GM12878 (cell line): ENCODE data around the gene SEPTIN10. TPM values are rescaled to one million over a fixed set of nuclear protein-coding genes. Genes with fewer than 3 reads are reported as not detected.

Source experiments
- BCLAF1 ChIP-seq: fragments of 450-650 bp; IDR thresholded peaks from 2 replicates; pipeline ENCODE4 v1.6.1; 2017; ENCODE audit warnings: antibody characterized with exemption, mild to moderate bottlenecking, moderate library complexity
- CTCF ChIP-seq, 3 experiments: IDR thresholded peaks in 2 of 3; conservative IDR thresholded peaks in 1 of 3; 2 replicates each; pipeline ENCODE4 v1.5.1; 2011; ENCODE audit warnings: low read depth in 3 of 3, low read length in 3 of 3, mild to moderate bottlenecking in 3 of 3, control low read depth in 2 of 3, moderate library complexity in 2 of 3, inconsistent platforms in 1 of 3, mixed read lengths in 1 of 3; ENCODE audit not compliant: control insufficient read depth in 2 of 3, insufficient read depth in 1 of 3; ENCODE audit errors: extremely low read depth in 1 of 3
- HSF1 ChIP-seq: fragments of 150-350 bp; IDR thresholded peaks from 2 replicates; pipeline ENCODE4 v1.6.1; 2014; ENCODE audit warnings: mild to moderate bottlenecking, low read depth, low read length
- KLF5 ChIP-seq: fragments of 450-650 bp; IDR thresholded peaks from 2 replicates; pipeline ENCODE4 v1.6.1; 2014; ENCODE audit warnings: mild to moderate bottlenecking; ENCODE audit not compliant: partially characterized antibody
- RAD21 ChIP-seq: IDR thresholded peaks from 2 replicates; pipeline ENCODE4 v1.6.1; 2011; ENCODE audit warnings: mild to moderate bottlenecking, low read depth, low read length, moderate library complexity; ENCODE audit not compliant: insufficient read depth
- RB1 ChIP-seq: fragments of 450-650 bp; formaldehyde crosslinking; IDR thresholded peaks from 2 replicates; pipeline ENCODE4 v1.6.1; 2017; ENCODE audit warnings: mild to moderate bottlenecking, borderline replicate concordance
- SKIL ChIP-seq: fragments of 450-650 bp; IDR thresholded peaks from 2 replicates; pipeline ENCODE4 v1.6.1; 2017; ENCODE audit warnings: mild to moderate bottlenecking, low read depth, inconsistent platforms; ENCODE audit not compliant: poor library complexity, severe bottlenecking
- SMAD1 ChIP-seq: fragments of 450-650 bp; IDR thresholded peaks from 2 replicates; pipeline ENCODE4 v1.6.1; 2018; ENCODE audit warnings: mild to moderate bottlenecking, low read depth; ENCODE audit not compliant: partially characterized antibody
- SMARCA5 ChIP-seq: fragments of 450-650 bp; IDR thresholded peaks from 2 replicates; pipeline ENCODE4 v1.6.1; 2017; ENCODE audit warnings: mild to moderate bottlenecking
- SMC3 ChIP-seq: IDR thresholded peaks from 2 replicates; pipeline ENCODE4 v1.6.1; 2011; ENCODE audit warnings: low read length, improper control_type of control experiment, borderline replicate concordance
- TCF7 ChIP-seq: IDR thresholded peaks from 2 replicates; pipeline ENCODE4 v1.6.1; 2014; ENCODE audit warnings: antibody characterized with exemption, borderline replicate concordance
- YY1 ChIP-seq: IDR thresholded peaks from 2 replicates; pipeline ENCODE4 v1.6.1; 2011; ENCODE audit warnings: low read depth, mild to moderate bottlenecking, low read length
- ZNF207 ChIP-seq: fragments of 450-650 bp; IDR thresholded peaks from 2 replicates; pipeline ENCODE4 v1.6.1; 2014; ENCODE audit warnings: antibody characterized with exemption, mild to moderate bottlenecking, borderline replicate concordance
- polyA plus RNA-seq, 11 experiments: library from polyadenylated mRNA; depleted of rRNA in 4 of 11; unstranded in 6 of 11; stranded (reverse) in 5 of 11; fragments of >200 nt; fragmentation: Nextera tagmentation in 4 of 11; fragmentation: Illumina TruSeq in 1 of 11; extraction: Ambion mirVana in 4 of 11; extraction: Trizol in 1 of 11; gene quantifications; 1 replicate in 1 of 11; 2 replicates in 10 of 11; pipeline versions ENCODE4 v1.2.1 to v1.2.3, GENCODE V29; 2011 to 2016; ENCODE audit warnings: inconsistent platforms in 2 of 11, missing spikeins in 2 of 11, low read depth in 1 of 11
- total RNA-seq, 4 experiments: library from RNA; depleted of rRNA in 3 of 4; stranded (reverse); fragments of >200 nt in 3 of 4; fragmentation: Illumina TruSeq in 1 of 4; extraction: Trizol in 1 of 4; gene quantifications; 2 replicates each; pipeline versions ENCODE4 v1.2.1 to v1.2.3, GENCODE V29; 2013 to 2021

Gene SEPTIN10
- total and polyA plus RNA-seq, 10 of the 15 experiments (the other 5 are each of a cell fraction or from before 2014, with no cell fraction given), result 20.2 to 132 (median 62.7) TPM

- TF ChIP-seq CTCF (IDR thresholded peaks at IDR 0.05 in 2 of 3, conservative IDR thresholded peaks at IDR 0.05 in 1 of 3; ENCODE audit: control insufficient read depth in 2 of 3, extremely low read depth in 1 of 3, insufficient read depth in 1 of 3, low read depth in 3 of 3, low read length in 3 of 3) (peak; percentile 83 to 97 (median 95)), HSF1 (no peak), SMC3 (peak; percentile 96), RAD21 (peak; percentile 98), TCF7 (no peak), KLF5 (no peak), SMAD1 (no peak), ZNF207 (no peak), RB1 (peak; percentile 68; the same call in 1 of the 2 replicates), YY1 (peak; percentile 69; the same call in 1 of the 2 replicates), SKIL (peak; percentile 53), BCLAF1 (no peak), SMARCA5 (peak; percentile 55)
Measured at GRCh38 chr2:109545828-109546713, 67.7 kb downstream of the SEPTIN10 start (continued).
